CD4-positive, alpha-beta T cell treated with Interleukin-6 at 100 ng/mL for 8 hours (primary cell): Measurements from ENCODE around the gene COPS9.

Experiments
- DNase-seq: peaks from one replicate; pipeline ENCODE4 v3.0.0-alpha.2; 2020; ENCODE audit warnings: mixed read lengths, low spot score

COPS9 gene

DNA sequence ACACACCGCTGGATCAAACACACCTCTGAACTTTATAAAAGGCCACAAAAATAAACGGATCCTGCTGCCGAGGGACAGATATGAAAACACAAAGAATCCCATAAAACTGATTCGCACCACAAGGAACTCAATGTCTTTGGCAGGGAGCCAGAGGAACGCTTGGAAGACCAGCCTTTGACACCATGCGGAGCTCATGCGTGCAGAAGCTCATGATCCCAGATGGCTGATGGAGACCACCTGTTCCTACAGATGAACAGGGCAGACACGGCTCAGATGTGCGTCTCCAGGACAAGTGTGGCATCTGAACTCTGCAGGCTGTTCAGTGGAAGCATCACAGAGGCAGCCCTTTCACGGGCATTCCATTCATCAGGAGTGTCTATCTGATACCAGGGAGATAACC, 24.9 kb downstream of the COPS9 start:
- no peak for DNase-seq

- DNase-seq, result no peak
These were observed 26.7 kb downstream of the COPS9 start for GRCh38 chr2:240109386-240109785.

- no peak for DNase-seq
These were observed 28.7 kb downstream of the COPS9 start for GRCh38 chr2:240107477-240107796.

- DNase-seq, result no peak
These were observed 29.2 kb downstream of the COPS9 start for GRCh38 chr2:240106765-240107476.

DNA sequence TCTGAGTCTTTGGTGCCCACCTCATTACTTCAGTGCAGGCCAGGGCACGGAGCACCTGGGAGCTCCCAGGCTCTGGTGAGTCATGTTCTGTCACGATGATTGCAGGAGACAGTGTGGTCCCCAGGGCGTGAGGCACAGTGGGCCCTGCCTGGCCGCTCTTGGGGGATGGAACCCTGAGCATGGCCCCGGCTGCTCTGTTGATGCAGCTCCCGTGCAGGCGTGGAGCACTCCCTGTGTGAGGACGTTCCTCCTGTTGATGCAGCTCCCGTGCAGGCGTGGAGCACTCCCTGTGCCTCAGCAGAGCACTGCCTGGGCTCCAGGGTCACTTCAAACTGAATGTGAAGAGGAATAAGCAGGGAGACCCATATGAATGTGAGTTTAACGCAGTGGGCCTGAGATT, 30.1 kb downstream of the COPS9 start:
- no peak for DNase-seq

GRCh38 chr2:240103136-240103535, 33.0 kb downstream of the COPS9 start:
- no peak for DNase-seq

- no peak for DNase-seq
These were observed 37.8 kb downstream of the COPS9 start for GRCh38 chr2:240098349-240098748.

DNA sequence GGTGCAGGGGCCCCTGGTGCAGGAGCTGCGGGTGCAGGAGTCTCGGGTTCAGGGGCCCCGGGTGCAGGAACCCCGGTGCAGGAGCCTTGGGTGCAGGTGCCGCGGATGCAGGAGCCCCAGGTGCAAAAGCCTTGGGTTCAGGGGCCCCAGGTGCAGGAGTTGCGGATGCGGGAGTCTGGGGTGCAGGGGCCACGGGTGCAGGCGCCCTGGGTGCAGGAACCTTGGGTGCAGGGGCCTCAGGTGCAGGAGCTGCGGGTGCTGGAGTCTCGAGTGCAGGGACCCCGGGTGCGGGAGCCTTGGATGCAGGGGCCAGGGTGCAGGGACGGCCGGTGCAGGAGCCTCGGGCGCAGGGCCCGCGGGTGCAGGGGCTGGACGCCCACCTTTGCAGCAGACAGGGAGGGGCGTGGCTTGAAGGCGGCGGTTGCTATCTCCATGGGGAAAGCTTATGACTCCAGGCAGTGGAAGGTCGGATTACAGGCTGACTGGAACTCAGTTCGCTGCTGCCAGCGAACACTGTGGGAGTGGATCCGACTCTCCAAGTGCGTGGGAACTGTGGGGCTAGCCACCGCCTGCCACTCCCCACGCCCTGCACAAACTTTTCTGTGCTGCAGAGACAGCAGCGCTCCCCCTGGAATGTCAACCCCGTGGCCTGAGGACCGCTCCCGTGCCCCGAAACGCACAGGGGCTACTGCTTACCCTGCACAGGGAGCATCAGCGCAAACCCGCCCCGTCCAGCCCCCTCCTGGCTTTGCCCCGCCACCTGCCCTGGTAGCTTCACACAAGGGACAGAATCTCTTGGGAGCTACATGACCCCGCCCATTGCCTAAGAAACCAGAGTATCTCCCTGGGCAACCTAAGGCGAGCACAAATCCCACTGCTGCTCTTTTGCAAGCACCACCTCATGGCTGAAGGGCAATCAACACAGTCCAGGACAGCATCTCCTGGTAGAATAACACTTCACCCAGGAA, 40.3 kb downstream of the COPS9 start:
- DNase-seq, result no peak

GRCh38 chr2:240089306-240089705, 46.8 kb downstream of the COPS9 start:
- DNase-seq, result no peak

GRCh38 chr2:240086563-240086962, 49.5 kb downstream of the COPS9 start:
- DNase-seq, result no peak
